ENCODE results near the gene NDUFB8.

NDUFB8 gene

GRCh38 chr10:100535715-100536353 is 6.2 kb upstream of the NDUFB8 start, which contains the start of gene HIF1AN:
Gene HIF1AN (plus strand): TSS chr10:100535943. CDS start chr10:100535959, 16 bp downstream.
- DNase-seq (ENCODE audit: low read depth), result peak; percentile 93

GRCh38 chr10:100535338-100535714 is 5.7 kb upstream of the NDUFB8 start:
- DNase-seq (ENCODE audit: low read depth), result no peak

- no peak for DNase-seq (ENCODE audit: low read depth)
Measured at GRCh38 chr10:100534726-100535125, 5.1 kb upstream of the NDUFB8 start.

GRCh38 chr10:100531761-100532160 is 2.1 kb upstream of the NDUFB8 start:
- DNase-seq (ENCODE audit: low read depth), result no peak

GRCh38 chr10:100528921-100529474 is 673 bp downstream of the NDUFB8 start:
- DNase-seq (ENCODE audit: low read depth), result no peak

- DNase-seq (ENCODE audit: low read depth), result no peak
Measured at GRCh38 chr10:100528123-100528886, 1.4 kb downstream of the NDUFB8 start.

GRCh38 chr10:100524638-100525037 is 5.0 kb downstream of the NDUFB8 start:
- no peak for DNase-seq (ENCODE audit: low read depth)

- DNase-seq (ENCODE audit: low read depth), result no peak
Measured at GRCh38 chr10:100524206-100524605, 5.5 kb downstream of the NDUFB8 start.

- DNase-seq (ENCODE audit: low read depth), result no peak
Measured at GRCh38 chr10:100522945-100523344, 6.7 kb downstream of the NDUFB8 start.

- DNase-seq (ENCODE audit: low read depth), result no peak
Measured at GRCh38 chr10:100522107-100522801, 7.4 kb downstream of the NDUFB8 start.

GRCh38 chr10:100520811-100521210 is 8.9 kb downstream of the NDUFB8 start:
- no peak for DNase-seq (ENCODE audit: low read depth)

- DNase-seq (ENCODE audit: low read depth), result no peak
Measured at GRCh38 chr10:100519311-100520051, 10.2 kb downstream of the NDUFB8 start, which contains the start of gene SEC31B. Gene SEC31B (minus strand): TSS chr10:100519861. CDS start chr10:100516952, 2,909 bp downstream.

- peak; percentile 44 for DNase-seq (ENCODE audit: low read depth)
Measured at GRCh38 chr10:100518761-100519241, 10.9 kb downstream of the NDUFB8 start.

GRCh38 chr10:100516847-100517246 is 12.8 kb downstream of the NDUFB8 start:
- no peak for DNase-seq (ENCODE audit: low read depth)

- DNase-seq (ENCODE audit: low read depth), result no peak
Measured at GRCh38 chr10:100515612-100516011, 14.1 kb downstream of the NDUFB8 start.

- DNase-seq (ENCODE audit: low read depth), result no peak
Measured at GRCh38 chr10:100510533-100511308, 18.9 kb downstream of the NDUFB8 start.

GRCh38 chr10:100509241-100509840 is 20.3 kb downstream of the NDUFB8 start:
- DNase-seq (ENCODE audit: low read depth), result no peak

- no peak for DNase-seq (ENCODE audit: low read depth)
Measured at GRCh38 chr10:100508691-100509150, 20.9 kb downstream of the NDUFB8 start.

- no peak for DNase-seq (ENCODE audit: low read depth)
Measured at GRCh38 chr10:100508266-100508665, 21.4 kb downstream of the NDUFB8 start.

- no peak for DNase-seq (ENCODE audit: low read depth)
Measured at GRCh38 chr10:100507357-100507732, 22.3 kb downstream of the NDUFB8 start.
